AG10803 (cell line): ENCODE results near the gene PTPRO.
A peak's percentile ranks its signal among the peaks of the same experiment; 100 is the strongest.

Experiments
- DNase-seq: peaks from one replicate; pipeline ENCODE4 v3.0.0; 2010; ENCODE audit warnings: low read depth
- H3K4me3 ChIP-seq: 2 replicates; pipeline ENCODE4 v1.5.1; 2011; ENCODE audit warnings: mild to moderate bottlenecking, low read length, control low read depth
- TF ChIP-seq, protein P1 (sequence below): conservative IDR thresholded peaks from 2 replicates; pipeline ENCODE4 v1.5.1; 2011; ENCODE audit warnings: mild to moderate bottlenecking, low read length, control low read depth, inconsistent platforms

PTPRO gene

DNA sequence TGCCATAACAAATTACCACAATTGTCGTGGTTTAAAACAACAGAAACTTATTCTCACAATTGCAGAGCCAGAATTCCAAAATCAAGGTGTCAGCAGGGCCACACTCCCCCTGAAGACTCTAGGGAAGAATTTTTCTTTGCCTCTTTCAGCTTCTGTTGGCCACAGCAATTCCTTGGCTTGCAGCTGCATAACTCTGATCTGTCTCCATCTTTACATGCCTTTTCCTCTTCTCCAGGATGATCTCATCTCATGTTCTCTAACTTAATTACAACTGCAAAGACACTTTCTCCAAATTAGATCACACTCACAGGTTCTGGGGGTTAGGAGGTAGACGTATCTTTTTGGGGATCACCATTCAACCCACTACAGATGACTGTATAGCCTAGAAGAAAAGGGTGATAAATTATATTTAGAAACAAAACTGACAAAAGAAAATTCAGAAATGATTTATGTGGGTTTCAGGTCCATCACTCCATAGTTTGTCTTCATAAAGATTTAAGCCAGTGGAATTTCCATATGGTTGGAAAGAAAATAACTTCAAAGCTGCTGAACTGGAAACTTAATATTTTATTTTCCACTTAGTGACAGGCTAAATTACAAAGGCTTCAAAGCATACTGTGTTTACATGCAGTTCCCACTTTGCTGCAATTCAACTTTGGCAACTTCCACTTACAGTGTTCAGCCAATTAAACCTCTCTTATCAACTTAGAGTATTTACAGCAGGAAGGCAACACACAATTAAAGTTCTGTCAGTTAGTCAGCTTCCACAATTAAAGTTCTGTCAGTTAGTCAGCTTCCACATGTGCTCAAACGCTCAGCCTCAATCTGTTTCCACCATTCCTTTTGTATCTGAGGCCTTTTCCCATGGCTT is 253.6 kb downstream of the PTPRO start:
- peak; percentile 37 for DNase-seq
- TF ChIP-seq, protein P1, sequence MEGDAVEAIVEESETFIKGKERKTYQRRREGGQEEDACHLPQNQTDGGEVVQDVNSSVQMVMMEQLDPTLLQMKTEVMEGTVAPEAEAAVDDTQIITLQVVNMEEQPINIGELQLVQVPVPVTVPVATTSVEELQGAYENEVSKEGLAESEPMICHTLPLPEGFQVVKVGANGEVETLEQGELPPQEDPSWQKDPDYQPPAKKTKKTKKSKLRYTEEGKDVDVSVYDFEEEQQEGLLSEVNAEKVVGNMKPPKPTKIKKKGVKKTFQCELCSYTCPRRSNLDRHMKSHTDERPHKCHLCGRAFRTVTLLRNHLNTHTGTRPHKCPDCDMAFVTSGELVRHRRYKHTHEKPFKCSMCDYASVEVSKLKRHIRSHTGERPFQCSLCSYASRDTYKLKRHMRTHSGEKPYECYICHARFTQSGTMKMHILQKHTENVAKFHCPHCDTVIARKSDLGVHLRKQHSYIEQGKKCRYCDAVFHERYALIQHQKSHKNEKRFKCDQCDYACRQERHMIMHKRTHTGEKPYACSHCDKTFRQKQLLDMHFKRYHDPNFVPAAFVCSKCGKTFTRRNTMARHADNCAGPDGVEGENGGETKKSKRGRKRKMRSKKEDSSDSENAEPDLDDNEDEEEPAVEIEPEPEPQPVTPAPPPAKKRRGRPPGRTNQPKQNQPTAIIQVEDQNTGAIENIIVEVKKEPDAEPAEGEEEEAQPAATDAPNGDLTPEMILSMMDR = no peak
- no peak overlapping the region for H3K4me3 ChIP-seq

- no peak overlapping the region for H3K4me3 ChIP-seq
- no peak for DNase-seq
- TF ChIP-seq, protein P1 = peak; percentile 11; the same call in 1 of the 2 replicates
Observed at GRCh38 chr12:15580431-15580830, 258.1 kb downstream of the PTPRO start.

DNA sequence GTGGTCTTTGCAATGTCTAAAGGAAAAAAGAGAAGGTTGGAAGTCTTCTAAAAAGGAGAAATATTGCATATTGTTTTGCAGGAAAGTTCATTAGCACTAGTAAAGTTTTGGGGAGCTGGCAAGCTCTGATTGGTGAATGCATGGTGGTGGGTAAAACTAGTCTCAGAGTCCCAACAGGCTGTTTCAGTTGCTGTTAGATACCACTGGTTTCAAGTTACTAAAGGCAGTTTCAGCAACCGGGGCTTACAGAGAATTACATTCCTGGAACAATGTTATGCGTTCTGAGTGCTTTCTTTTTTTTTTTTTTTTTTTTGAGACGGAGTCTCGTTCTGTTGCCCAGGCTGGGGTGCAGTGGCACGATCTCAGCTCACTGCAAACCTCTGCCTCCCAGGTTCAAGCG is 258.7 kb downstream of the PTPRO start:
- DNase-seq = peak; percentile 34
- TF ChIP-seq, protein P1 = no peak
- H3K4me3 ChIP-seq = no peak overlapping the region

- H3K4me3 ChIP-seq = no peak overlapping the region
- no peak for DNase-seq
- TF ChIP-seq, protein P1 = no peak
Observed at GRCh38 chr12:15583804-15584203, 261.5 kb downstream of the PTPRO start.

- TF ChIP-seq, protein P1 = peak; percentile 86
- no peak overlapping the region for H3K4me3 ChIP-seq
- peak; percentile 86 for DNase-seq
Observed at GRCh38 chr12:15584366-15585041, 262.2 kb downstream of the PTPRO start.

DNA sequence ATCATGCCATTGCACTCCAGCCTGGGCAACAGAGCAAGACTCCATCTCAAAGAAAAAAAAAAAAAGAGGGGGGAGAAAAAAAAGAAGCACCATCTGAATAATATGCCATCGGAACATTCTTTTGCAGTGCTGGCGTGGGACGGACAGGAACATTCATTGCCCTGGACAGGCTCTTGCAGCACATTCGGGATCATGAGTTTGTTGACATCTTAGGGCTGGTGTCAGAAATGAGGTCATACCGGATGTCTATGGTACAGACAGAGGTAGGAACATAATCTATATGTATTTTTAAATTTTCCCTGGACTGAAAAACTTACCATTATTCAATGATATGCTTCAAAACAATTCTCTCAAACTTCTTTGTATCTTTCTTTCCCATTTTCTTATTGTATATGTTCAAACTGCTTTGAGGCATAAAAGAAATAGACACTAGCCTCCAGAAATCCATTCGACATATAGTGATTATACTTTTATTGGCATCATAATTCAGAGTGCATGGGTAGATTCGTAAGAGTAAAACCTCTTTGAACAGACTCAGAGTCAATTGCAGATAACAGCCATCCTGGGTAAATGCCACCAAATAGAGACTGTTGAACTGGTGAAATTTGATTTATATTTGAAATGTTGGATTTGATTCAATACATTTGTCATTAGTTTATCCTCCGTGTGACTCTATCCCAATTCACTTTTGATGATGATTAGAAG is 267.2 kb downstream of the PTPRO start:
- H3K4me3 ChIP-seq = no peak overlapping the region
- TF ChIP-seq, protein P1 = no peak
- DNase-seq = no peak
